Stimulated activated CD8-positive, alpha-beta memory T cell treated with anti-CD3 and anti-CD28 coated beads, Interleukin-4, amount 100 ng/mL, for 1 hour (primary cell): ENCODE data around the gene BOLA3.
"Not testable (repeated sequence)": the region's sequence is repeated elsewhere in the genome, so short reads cannot be mapped to it uniquely, and the experiment has no call there.

Source experiments
- DNase-seq, 2 donors: peaks; one replicate each; pipeline ENCODE4 v3.0.0-alpha.2; 2020; ENCODE audit warnings: low read depth in 2 of 2, low spot score in 1 of 2

The BOLA3 gene

DNA sequence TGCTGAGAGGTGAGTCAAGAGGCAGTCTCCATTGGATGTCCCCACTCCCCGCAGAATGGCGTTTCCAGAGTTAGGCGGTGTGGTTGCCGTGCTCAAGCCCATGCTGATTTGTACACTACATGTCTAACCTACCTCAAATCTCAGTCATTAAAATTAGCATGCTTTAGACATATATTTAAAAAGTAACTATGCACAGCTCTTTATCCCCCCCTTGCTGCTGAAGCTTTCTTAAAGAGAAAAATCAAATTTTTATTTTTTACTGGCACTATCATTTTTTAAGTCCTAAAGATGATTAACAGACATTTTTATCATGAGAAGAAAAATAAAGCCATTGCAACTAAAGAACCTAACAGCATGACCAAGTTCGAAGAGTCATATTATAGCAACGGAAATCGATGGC is 42.9 kb downstream of the BOLA3 start:
- no peak for DNase-seq

DNA sequence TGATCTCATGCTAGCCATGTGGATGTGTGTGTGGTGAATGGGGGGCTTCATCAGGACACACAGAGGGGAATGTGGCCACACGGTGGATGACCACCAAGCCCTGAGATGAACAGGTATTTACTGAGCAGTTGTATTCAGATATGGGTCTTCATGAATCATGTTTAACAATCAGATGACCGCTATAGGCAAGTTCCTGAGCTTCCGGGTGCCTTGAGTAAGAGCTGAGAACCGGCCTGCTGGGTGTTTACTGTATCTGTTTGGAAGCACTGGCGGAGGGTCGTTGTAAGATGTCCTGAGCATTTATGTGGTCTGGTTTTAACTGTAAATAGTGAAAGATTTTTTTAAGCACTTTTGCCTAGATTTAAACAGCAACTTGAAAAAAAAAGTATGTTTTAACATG is 43.9 kb downstream of the BOLA3 start:
- no peak for DNase-seq

DNA sequence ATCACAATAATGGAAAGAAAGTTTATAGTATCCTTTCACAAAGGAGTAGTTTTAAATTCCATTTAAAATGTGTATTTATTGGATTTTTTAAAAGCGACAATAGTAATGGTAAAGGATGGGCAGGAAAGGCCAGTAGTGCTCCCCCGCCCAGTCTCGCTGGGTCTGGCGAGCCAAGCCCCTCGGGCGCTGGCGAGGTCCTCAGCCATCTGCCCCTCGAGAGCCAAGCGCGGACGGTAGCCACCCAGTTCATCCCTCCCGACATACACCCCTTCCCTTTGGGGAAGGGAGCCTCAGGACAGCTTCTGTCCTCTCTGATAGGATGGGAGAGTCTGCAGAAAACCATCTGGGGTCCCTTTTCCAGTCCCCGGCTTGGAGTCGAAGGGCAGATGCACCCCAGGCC is 45.2 kb downstream of the BOLA3 start:
- no peak for DNase-seq

GRCh38 chr2:74101574-74102300 is 46.0 kb downstream of the BOLA3 start:
- no peak for DNase-seq

DNA sequence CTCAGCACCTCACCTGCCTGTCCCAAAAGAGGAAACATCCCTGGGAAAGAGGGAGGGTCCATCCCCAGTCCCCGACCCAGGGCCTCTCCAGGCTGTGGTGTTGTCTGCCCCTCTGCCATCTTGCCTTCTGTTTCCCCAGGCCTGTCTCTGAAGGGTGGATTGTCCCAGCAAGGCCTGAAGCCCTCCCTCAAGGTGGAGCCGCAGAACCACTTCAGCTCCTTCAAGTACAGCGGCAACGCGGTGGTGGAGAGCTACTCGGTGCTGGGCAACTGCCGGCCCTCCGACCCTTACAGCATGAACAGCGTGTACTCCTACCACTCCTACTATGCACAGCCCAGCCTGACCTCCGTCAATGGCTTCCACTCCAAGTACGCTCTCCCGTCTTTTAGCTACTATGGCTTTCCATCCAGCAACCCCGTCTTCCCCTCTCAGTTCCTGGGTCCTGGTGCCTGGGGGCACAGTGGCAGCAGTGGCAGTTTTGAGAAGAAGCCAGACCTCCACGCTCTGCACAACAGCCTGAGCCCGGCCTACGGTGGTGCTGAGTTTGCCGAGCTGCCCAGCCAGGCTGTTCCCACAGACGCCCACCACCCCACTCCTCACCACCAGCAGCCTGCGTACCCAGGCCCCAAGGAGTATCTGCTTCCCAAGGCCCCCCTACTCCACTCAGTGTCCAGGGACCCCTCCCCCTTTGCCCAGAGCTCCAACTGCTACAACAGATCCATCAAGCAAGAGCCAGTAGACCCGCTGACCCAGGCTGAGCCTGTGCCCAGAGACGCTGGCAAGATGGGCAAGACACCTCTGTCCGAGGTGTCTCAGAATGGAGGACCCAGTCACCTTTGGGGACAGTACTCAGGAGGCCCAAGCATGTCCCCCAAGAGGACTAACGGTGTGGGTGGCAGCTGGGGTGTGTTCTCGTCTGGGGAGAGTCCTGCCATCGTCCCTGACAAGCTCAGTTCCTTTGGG is 47.2 kb downstream of the BOLA3 start:
- no peak for DNase-seq

DNA sequence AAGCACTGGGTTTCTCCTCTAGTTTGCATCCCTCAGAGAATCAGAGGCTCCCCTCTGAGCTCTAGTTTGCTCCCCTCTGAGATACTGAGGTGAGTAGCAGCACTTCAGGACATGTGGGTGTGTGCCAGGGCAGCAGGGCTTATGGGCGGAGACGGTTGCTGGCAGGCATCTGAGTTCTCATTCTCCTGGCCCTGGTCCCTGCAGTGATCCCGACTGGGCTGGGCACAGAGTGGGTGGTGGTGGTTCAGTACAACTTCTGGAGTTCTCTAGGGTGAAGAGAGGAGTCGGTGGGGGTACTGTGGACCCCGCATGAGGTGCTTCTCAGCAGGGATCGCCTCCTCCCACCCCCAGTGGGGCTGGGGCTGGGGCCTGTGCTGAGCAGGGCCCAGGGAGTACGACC is 47.9 kb downstream of the BOLA3 start:
- DNase-seq = no peak

- no peak for DNase-seq
Measured at GRCh38 chr2:74099271-74099670, 48.4 kb downstream of the BOLA3 start.

GRCh38 chr2:74097574-74097973 is 50.1 kb downstream of the BOLA3 start:
- no peak for DNase-seq

- DNase-seq = no peak
Measured at GRCh38 chr2:74096052-74096451, 51.7 kb downstream of the BOLA3 start.

DNA sequence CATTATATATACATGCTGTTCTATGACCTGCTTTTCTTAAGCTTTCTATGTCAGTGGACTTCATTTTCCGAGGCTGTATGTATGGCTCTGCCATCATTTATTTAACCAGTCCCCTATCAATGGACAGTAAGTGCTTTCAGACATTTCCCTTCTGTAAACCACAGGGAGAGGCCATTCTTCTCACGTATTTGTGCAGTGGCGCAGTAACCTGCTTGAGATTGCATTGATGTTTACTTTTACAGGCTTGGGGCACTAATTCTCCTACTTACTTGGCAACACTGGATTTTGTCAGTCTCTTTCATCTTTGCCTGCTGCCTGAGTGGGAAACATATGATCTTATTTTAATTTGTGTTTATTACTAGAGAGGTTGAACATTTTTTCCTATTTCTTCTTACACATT is 52.1 kb downstream of the BOLA3 start:
- DNase-seq = no peak

DNA sequence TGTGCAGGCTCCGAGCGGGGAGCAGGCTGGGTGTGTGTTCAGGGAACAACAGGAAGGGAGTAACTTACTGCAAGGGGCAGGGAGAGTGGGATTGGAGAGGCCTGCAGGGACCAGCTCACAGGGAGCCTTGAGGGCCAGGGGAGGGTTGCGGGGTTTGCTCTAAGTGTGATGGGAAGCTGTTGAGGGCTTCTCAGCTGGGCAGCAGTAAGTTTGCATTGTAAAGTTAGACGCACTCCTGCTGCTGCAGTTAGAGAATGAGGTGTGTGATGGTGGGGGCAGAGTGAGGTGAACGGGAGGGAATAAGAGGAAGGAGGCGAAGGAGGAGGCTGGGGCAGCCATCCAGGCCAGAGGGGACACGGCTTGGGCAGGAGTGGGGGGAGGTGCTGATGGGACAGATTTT is 53.4 kb downstream of the BOLA3 start:
- no peak for DNase-seq

DNA sequence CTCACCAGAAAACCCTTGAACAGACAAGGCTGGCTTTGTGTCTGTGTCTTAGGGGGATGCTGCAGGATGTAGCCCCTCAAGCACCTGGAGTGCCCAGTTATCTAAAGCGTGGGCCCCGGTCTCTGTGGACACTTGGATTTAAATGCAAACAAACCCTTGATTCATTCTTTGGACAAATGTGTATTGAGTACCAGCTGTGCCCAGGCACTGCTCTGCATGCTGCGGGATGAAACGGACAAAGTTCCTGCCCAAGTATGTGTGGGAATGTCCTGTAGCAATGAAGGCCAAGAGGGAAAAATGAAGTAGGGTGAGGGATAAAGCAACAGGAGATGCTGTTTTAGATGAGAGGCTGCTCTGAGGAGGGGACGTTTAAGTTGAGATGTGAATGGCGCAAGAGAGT is 53.9 kb downstream of the BOLA3 start:
- no peak for DNase-seq

GRCh38 chr2:74093426-74093825 is 54.3 kb downstream of the BOLA3 start:
- DNase-seq = no peak

DNA sequence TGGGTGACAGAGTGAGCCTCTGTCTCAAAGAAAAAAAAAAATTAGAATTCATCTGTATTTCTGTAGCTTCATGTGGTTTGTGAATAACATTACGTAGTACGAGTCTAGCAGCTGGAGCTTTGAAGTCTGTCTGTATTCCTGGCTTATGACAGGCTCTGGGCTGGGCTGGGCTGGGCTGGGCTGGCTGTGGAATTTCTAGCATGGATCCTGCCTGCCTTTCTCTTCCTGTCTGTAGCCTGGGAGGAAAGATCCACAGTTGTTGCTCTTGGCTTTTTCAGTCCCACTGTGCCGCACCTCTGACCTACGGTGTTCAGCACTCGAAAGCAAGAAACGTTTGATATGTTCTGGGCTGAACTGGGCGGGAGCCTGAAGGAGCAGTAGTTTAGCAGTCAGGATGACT is 55.4 kb downstream of the BOLA3 start:
- DNase-seq = no peak

- no peak for DNase-seq
Measured at GRCh38 chr2:74091391-74091790, 56.3 kb downstream of the BOLA3 start.

DNA sequence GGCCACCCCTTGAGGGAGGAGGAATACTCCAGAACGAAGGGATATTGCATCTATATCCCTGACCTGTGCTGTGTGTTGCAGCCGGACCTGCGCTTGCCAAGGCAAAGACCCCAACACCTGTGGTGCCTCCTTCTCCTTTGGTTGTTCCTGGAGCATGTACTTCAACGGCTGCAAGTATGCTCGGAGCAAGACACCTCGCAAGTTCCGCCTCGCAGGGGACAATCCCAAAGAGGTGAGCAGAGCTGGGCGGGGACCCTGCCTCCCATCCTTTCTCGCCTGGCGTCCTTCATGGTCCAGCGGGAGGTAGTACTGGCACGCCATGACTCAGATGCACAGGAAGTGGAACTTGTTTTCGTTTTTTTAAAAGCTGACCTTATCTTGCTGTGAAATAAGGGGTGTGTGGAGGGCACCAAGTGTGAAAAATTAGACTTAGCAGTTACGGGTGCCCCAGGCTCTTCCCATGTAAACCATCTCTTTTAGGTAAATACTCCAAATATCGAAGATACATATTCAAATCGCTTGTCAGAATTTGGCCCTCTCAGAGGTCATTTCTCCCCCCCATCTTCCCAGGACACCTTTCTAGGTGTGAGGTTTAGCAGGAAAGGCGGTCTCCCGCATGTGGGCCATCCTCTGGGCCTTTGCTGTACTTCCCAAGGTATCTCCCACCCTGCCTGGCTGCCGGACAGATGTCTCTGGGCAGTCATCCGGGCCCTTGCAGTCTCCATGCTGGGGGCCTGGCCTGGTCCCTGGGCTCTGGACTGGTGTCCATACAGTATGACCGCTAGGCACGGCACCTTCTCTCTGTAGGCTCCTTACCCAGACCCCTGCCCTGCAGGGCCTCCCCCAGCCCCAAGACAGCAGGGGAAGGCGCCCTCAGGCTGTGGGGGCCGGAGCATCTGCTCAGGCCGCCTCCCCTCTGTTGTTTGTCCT is 57.6 kb downstream of the BOLA3 start:
- no peak for DNase-seq

DNA sequence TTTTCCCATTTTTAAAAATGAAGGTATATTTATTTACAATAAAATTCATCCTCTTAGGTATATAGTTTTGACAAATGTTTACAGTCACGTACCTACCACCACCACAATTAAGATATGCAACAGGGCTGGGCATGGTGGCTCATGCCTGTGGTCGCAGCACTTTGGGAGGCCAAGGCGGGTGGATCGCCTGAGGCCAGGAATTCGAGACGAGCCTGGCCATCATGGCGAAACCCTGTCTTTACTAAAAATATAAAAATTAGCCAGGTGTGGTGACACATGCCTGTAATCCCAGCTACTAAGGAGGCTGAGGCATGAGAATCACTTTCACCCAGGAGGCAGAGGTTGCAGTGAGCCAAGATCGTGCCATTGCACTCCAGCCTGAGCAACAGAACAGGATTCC is 59.0 kb downstream of the BOLA3 start:
- DNase-seq = not testable (repeated sequence)

DNA sequence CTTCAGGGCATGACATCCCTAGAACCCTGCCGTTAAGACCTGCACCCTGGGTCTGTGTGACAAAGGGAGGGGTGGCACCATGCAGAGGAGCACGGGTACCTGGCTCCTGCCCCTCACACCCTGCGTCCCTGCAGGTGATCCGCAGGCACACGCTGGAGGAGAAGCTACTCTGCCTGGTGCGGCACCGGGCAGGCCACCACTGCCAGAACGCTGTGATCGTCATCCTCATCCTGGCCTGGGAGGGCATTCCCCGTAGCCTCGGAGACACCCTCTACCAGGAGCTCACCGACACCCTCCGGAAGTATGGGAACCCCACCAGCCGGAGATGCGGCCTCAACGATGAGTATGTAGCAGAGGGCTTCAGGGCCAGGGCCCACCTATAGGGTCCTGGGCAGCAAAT is 60.0 kb downstream of the BOLA3 start:
- no peak for DNase-seq

- no peak for DNase-seq
Measured at GRCh38 chr2:74086021-74086420, 61.7 kb downstream of the BOLA3 start.
